Mesothelial cell of epicardium (in vitro differentiated cells): ENCODE measurements around the gene KRT14. TPM values are rescaled to one million over a fixed set of nuclear protein-coding genes. Genes with fewer than 3 reads are reported as not detected.
"Not testable (repeated sequence)": the region's sequence is repeated elsewhere in the genome, so short reads cannot be mapped to it uniquely, and the experiment has no call there.

Source experiments
- DNase-seq, 2 experiments: peaks; one replicate each; pipeline ENCODE4 v3.0.0; 2021; ENCODE audit warnings: low spot score in 2 of 2; ENCODE audit not compliant: unreplicated experiment in 2 of 2
- H3K27ac Mint-ChIP-seq: 2 replicates; pipeline ENCODE4 v1.8.0; 2021; ENCODE audit warnings: mixed read lengths
- H3K27me3 Mint-ChIP-seq: 2 replicates; pipeline ENCODE4 v1.8.0; 2021; ENCODE audit warnings: low read depth, mixed read lengths
- H3K36me3 Mint-ChIP-seq: 2 replicates; pipeline ENCODE4 v1.8.0; 2021; ENCODE audit warnings: mixed read lengths
- H3K4me1 Mint-ChIP-seq: 2 replicates; pipeline ENCODE4 v1.8.0; 2021; ENCODE audit warnings: mixed read lengths
- H3K4me3 Mint-ChIP-seq: 2 replicates; pipeline ENCODE4 v1.8.0; 2021; ENCODE audit warnings: mild to moderate bottlenecking, moderate library complexity, mixed read lengths
- H3K9me3 Mint-ChIP-seq: 2 replicates; pipeline ENCODE4 v1.8.0; 2021; ENCODE audit warnings: mixed read lengths
- CTCF ChIP-seq: fragments of 200-600 bp; sonication (generic); IDR thresholded peaks from one replicate; pipeline ENCODE4 v1.5.0; 2021; ENCODE audit warnings: antibody characterized with exemption; ENCODE audit not compliant: unreplicated experiment
- total RNA-seq: library from RNA; stranded (reverse); gene quantifications from 3 replicates; pipeline ENCODE4 v1.2.1, GENCODE V29; 2021

Gene KRT14
- total RNA-seq, 1 donor from 2014 or later = not detected

DNA sequence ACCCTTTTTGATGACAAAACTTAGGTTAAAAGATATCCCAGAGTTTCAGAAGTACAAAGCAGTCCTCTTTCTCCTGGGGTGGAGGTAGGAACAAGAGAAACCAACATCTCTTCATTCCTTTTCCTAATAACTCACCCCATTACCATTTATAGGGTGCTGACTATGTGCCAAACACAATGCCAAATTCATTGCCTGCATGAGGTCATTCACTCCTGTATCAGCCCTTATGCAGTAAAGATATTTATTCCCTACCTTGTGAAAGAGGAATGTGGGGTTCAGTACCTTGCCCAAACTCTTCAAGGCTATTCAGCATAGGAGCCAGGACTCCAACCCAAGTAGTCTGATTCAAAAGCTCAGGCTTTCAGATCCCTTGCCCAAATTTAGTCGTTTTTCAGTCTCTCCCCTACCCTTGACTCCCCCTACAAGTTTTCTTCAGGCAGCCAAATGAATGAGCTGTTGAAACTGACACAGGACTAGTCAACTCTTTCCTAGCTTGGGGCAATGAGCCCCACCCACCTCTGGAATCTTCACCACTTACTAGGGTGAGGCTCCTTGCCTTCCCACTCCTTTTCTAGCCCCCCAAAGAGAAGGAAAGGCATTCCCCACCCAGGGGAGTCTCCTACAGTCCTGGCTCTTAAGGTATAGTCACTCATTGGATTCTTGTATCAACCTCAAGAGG, 5.9 kb downstream of the KRT14 start:
- Mint-ChIP-seq H3K36me3 (no peaks in the 10 kb centered on the region), H3K27ac (no peak overlapping the region), H3K9me3 (no peaks in the 10 kb centered on the region), H3K4me3 (no peak overlapping the region), H3K27me3 (no peaks in the 10 kb centered on the region), H3K4me1 (peaks cover 4% of the 10 kb centered on the region)
- DNase-seq = no peak
- TF ChIP-seq CTCF = no peak

- no peak for DNase-seq
- no peak overlapping the region for H3K4me3 Mint-ChIP-seq
- H3K27me3 Mint-ChIP-seq = no peaks in the 10 kb centered on the region
- H3K9me3 Mint-ChIP-seq = no peaks in the 10 kb centered on the region
- H3K36me3 Mint-ChIP-seq = no peaks in the 10 kb centered on the region
- H3K27ac Mint-ChIP-seq = no peak overlapping the region
- H3K4me1 Mint-ChIP-seq = peaks cover 4% of the 10 kb centered on the region
- TF ChIP-seq CTCF = no peak
Observed at GRCh38 chr17:41580244-41580575, 6.5 kb downstream of the KRT14 start.

- peaks cover 4% of the 10 kb centered on the region for H3K4me1 Mint-ChIP-seq
- no peaks in the 10 kb centered on the region for H3K9me3 Mint-ChIP-seq
- no peaks in the 10 kb centered on the region for H3K36me3 Mint-ChIP-seq
- no peak overlapping the region for H3K4me3 Mint-ChIP-seq
- H3K27ac Mint-ChIP-seq = peak overlapping the region; percentile 21
- no peaks in the 10 kb centered on the region for H3K27me3 Mint-ChIP-seq
- DNase-seq = peak; percentile 44 to 89
- peak; percentile 73 for TF ChIP-seq CTCF
Observed at GRCh38 chr17:41579484-41580243, 7.0 kb downstream of the KRT14 start.

DNA sequence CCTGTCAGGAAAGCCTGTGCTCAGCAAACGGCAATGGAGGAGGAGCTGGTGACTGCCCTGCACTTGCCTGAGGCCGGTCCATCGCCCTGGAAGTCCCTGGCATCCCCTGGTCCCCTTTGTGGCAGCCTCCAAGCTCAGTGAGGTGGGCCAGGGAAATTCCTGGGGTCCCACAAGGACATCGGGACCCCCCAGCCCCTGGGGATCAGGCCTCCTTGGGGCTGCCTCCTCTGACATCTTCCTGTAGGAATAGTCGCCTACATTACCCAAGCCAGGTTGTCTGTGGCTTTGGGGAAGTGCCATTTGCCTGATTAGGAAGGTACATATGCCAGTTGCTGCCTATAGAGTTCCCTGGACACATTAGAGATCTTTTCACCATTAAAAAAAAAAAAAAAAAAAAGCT, 7.7 kb downstream of the KRT14 start:
- Mint-ChIP-seq H3K36me3 (no peaks in the 10 kb centered on the region), H3K4me3 (no peak overlapping the region), H3K4me1 (peaks cover 4% of the 10 kb centered on the region), H3K9me3 (no peaks in the 10 kb centered on the region), H3K27ac (peak overlapping the region; percentile 12), H3K27me3 (no peaks in the 10 kb centered on the region)
- DNase-seq = no peak
- no peak for TF ChIP-seq CTCF

DNA sequence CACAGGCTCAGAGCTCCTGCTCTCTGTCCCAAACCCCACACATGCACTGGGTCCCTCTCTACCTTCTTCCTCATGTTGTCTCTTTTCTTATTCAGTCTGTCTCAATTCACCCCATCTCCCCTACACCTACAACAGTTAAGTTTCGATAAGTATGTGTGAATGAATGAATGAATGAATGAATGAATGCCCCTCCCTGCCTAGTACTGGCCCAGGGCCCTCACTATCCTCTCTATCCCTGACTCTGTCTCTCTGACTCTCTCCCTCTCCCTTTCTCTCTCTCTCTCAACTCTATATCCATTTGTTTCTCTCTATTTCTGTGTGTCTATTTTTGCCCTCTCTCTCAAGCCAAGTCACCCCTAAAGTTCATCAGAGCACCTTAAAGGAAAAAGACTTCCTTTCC, 8.2 kb downstream of the KRT14 start:
- H3K27me3 Mint-ChIP-seq = no peaks in the 10 kb centered on the region
- H3K27ac Mint-ChIP-seq = no peak overlapping the region

GRCh38 chr17:41576740-41577139, 10.0 kb downstream of the KRT14 start:
- H3K9me3 Mint-ChIP-seq, H3K4me3 Mint-ChIP-seq, H3K27me3 Mint-ChIP-seq, H3K27ac Mint-ChIP-seq, H3K4me1 Mint-ChIP-seq, DNase-seq, H3K36me3 Mint-ChIP-seq: not testable (repeated sequence)

More for the DNA sequence above, 8.2 kb downstream of the KRT14 start:
- no peak for DNase-seq
- Mint-ChIP-seq H3K4me3 (no peak overlapping the region), H3K9me3 (no peaks in the 10 kb centered on the region), H3K36me3 (no peaks in the 10 kb centered on the region), H3K4me1 (peaks cover 4% of the 10 kb centered on the region)
- TF ChIP-seq CTCF = no peak
